WTC11 (cell line): ENCODE results near the gene SLC28A1. TPM values are rescaled to one million over a fixed set of nuclear protein-coding genes. Genes with fewer than 3 reads are reported as not detected.

Experiments
- ATAC-seq: fragments of 200-7000 bp; cut with Tn5 transposase; 2 replicates; pipeline ENCODE4 v1.10.0; 2021; ENCODE audit warnings: mild to moderate bottlenecking, moderate library complexity
- CTCF ChIA-PET: fragments of 300-600 bp; sonication (Branson Sonifier 250); formaldehyde crosslinking; loops from one replicate; lab custom pipeline; 2021; ENCODE audit warnings: antibody characterized with exemption; lab: Charles Lee
- POLR2A ChIA-PET: fragments of 350-600 bp; sonication (Branson Sonifier 250); formaldehyde crosslinking; loops from one replicate; lab custom pipeline; 2021; ENCODE audit warnings: antibody characterized with exemption; lab: Charles Lee
- DNase-seq: peaks from one replicate; pipeline ENCODE4 v3.0.0; 2021; ENCODE audit warnings: low spot score
- H3K27ac Mint-ChIP-seq: 2 replicates; pipeline ENCODE4 v1.8.0; 2021; ENCODE audit warnings: mixed read lengths
- H3K27me3 Mint-ChIP-seq: 2 replicates; pipeline ENCODE4 v1.8.0; 2021; ENCODE audit warnings: low read depth, mild to moderate bottlenecking, moderate library complexity, mixed read lengths
- H3K36me3 Mint-ChIP-seq: 2 replicates; pipeline ENCODE4 v1.8.0; 2021; ENCODE audit warnings: mixed read lengths
- H3K4me1 Mint-ChIP-seq: 2 replicates; pipeline ENCODE4 v1.8.0; 2022; ENCODE audit warnings: mixed read lengths
- H3K4me3 Mint-ChIP-seq: 2 replicates; pipeline ENCODE4 v1.8.0; 2021; ENCODE audit warnings: mild to moderate bottlenecking, moderate library complexity, mixed read lengths
- H3K9me3 Mint-ChIP-seq: 2 replicates; pipeline ENCODE4 v1.8.0; 2021; ENCODE audit warnings: mixed read lengths
- AFF4 ChIP-seq: sonication (generic); formaldehyde crosslinking; IDR thresholded peaks from 2 replicates; pipeline ENCODE4 v1.8.1; 2023; ENCODE audit warnings: mild to moderate bottlenecking, missing genetic modification reagents, borderline replicate concordance
- ARID4B ChIP-seq: sonication (generic); formaldehyde crosslinking; IDR thresholded peaks from 2 replicates; pipeline ENCODE4 v1.8.0; 2023; ENCODE audit warnings: missing genetic modification reagents, mild to moderate bottlenecking, borderline replicate concordance
- CTCF ChIP-seq: fragments of 200-600 bp; IDR thresholded peaks from 2 replicates; pipeline ENCODE4 v1.8.0; 2022; ENCODE audit warnings: antibody characterized with exemption
- EMX1 ChIP-seq: fragments of 250-450 bp; sonication (Bioruptor Pico); IDR thresholded peaks from 2 replicates; pipeline ENCODE4 v1.8.0; 2021; ENCODE audit warnings: mild to moderate bottlenecking
- FOXP1 ChIP-seq: sonication (generic); formaldehyde crosslinking; IDR thresholded peaks from 2 replicates; pipeline ENCODE4 v1.8.0; 2022; ENCODE audit warnings: missing genetic modification reagents, mild to moderate bottlenecking, moderate library complexity, borderline replicate concordance
- FOXP4 ChIP-seq: sonication (generic); formaldehyde crosslinking; IDR thresholded peaks from 2 replicates; pipeline ENCODE4 v1.8.0; 2022; ENCODE audit warnings: mild to moderate bottlenecking, missing genetic modification reagents
- MYBL2 ChIP-seq: sonication (generic); formaldehyde crosslinking; IDR thresholded peaks from 2 replicates; pipeline ENCODE4 v1.8.1; 2023; ENCODE audit warnings: mild to moderate bottlenecking, moderate library complexity, missing genetic modification reagents
- NR3C1 ChIP-seq: sonication (generic); formaldehyde crosslinking; conservative IDR thresholded peaks from 2 replicates; pipeline ENCODE4 v1.8.1; 2023; ENCODE audit warnings: low read depth, mild to moderate bottlenecking, missing genetic modification reagents
- OVOL2 ChIP-seq: fragments of 250-450 bp; sonication (Bioruptor Pico); IDR thresholded peaks from 2 replicates; pipeline ENCODE4 v1.9.0; 2021; ENCODE audit warnings: mild to moderate bottlenecking, borderline replicate concordance
- PRRX2 ChIP-seq: fragments of 250-450 bp; sonication (Bioruptor Pico); IDR thresholded peaks from 2 replicates; pipeline ENCODE4 v1.8.0; 2021; ENCODE audit warnings: mild to moderate bottlenecking
- ZNF138 ChIP-seq: sonication (generic); formaldehyde crosslinking; conservative IDR thresholded peaks from 2 replicates; pipeline ENCODE4 v1.8.1; 2022; ENCODE audit warnings: mild to moderate bottlenecking, moderate library complexity, missing genetic modification reagents
- ZNF416 ChIP-seq: fragments of 250-450 bp; sonication (Bioruptor Pico); IDR thresholded peaks from 2 replicates; pipeline ENCODE4 v1.9.0; 2021; ENCODE audit warnings: mild to moderate bottlenecking, inconsistent platforms
- ZNF423 ChIP-seq: fragments of 250-450 bp; sonication (Bioruptor Pico); IDR thresholded peaks from 2 replicates; pipeline ENCODE4 v2.1.2; 2022; ENCODE audit warnings: mild to moderate bottlenecking, moderate library complexity
- total RNA-seq: library from RNA; stranded (reverse); gene quantifications from 3 replicates; pipeline ENCODE4 v1.2.3, GENCODE V29; 2021
- TF ChIP-seq, protein P1 (sequence below): sonication (generic); formaldehyde crosslinking; IDR thresholded peaks from 2 replicates; pipeline ENCODE4 v1.8.1; 2023; ENCODE audit warnings: mild to moderate bottlenecking, moderate library complexity, missing genetic modification reagents
- TF ChIP-seq, protein P2 (sequence below): fragments of 250-450 bp; sonication (Bioruptor Pico); conservative IDR thresholded peaks from 2 replicates; pipeline ENCODE4 v1.9.0; 2021; ENCODE audit warnings: mild to moderate bottlenecking
- TF ChIP-seq, protein P3 (sequence below): sonication (generic); formaldehyde crosslinking; IDR thresholded peaks from 2 replicates; pipeline ENCODE4 v1.8.0; 2022; ENCODE audit warnings: mild to moderate bottlenecking, missing genetic modification reagents

SLC28A1 gene
- total RNA-seq, 1 experiment from 2014 or later: not detected

GRCh38 chr15:84857418-84858004 is 27.0 kb upstream of the SLC28A1 start (continued):
- TF ChIP-seq, protein P1, sequence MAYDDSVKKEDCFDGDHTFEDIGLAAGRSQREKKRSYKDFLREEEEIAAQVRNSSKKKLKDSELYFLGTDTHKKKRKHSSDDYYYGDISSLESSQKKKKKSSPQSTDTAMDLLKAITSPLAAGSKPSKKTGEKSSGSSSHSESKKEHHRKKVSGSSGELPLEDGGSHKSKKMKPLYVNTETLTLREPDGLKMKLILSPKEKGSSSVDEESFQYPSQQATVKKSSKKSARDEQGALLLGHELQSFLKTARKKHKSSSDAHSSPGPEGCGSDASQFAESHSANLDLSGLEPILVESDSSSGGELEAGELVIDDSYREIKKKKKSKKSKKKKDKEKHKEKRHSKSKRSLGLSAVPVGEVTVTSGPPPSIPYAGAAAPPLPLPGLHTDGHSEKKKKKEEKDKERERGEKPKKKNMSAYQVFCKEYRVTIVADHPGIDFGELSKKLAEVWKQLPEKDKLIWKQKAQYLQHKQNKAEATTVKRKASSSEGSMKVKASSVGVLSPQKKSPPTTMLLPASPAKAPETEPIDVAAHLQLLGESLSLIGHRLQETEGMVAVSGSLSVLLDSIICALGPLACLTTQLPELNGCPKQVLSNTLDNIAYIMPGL (CRISPR knock-in tag): no peak
- TF ChIP-seq CTCF: no peak
- no peak for TF ChIP-seq ZNF423 (CRISPR knock-in tag)
- TF ChIP-seq, protein P2, sequence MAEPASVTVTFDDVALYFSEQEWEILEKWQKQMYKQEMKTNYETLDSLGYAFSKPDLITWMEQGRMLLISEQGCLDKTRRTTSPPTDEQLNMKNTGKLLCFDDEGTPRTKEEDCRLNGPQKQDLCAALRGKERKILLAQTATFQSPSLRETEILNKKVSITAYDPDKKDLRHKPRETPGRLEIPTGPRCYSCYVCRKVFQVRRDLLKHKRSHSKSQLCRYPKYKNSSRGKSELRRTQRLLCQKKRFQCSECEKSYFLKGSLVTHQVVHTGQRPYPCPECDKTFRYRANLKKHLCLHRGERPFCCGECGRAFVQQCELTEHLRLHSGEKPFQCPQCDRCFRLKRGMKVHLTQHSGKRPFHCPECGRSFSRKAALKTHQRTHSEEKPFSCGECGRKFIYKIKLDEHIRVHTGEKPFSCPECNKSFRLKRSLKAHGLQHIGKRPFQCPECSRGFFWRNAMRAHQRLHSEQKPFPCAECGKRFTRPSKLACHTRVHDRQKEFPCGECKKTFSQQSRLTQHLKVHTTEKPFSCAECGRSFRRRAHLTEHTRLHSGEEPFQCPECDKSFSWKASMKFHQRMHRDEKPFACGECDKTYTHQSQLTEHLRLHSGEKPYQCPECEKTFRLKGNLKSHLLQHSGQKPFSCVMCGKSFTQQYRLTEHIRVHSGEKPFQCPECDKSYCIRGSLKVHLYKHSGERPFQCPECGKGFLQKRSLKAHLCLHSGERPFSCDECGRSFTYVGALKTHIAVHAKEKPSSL: no peak
- no peak for TF ChIP-seq PRRX2 (CRISPR knock-in tag)

- Mint-ChIP-seq H3K27me3 (no peaks in the 10 kb centered on the region), H3K4me3 (no peak overlapping the region)
- TF ChIP-seq NR3C1 (CRISPR knock-in tag) (no peak), ZNF416 (CRISPR knock-in tag) (no peak), MYBL2 (CRISPR knock-in tag) (no peak), ARID4B (CRISPR knock-in tag) (no peak), ZNF138 (CRISPR knock-in tag) (no peak), FOXP1 (CRISPR knock-in tag) (no peak), OVOL2 (CRISPR knock-in tag) (no peak), FOXP4 (no peak), ZNF423 (CRISPR knock-in tag) (no peak), EMX1 (no peak), AFF4 (no peak)
- TF ChIP-seq, protein P3, sequence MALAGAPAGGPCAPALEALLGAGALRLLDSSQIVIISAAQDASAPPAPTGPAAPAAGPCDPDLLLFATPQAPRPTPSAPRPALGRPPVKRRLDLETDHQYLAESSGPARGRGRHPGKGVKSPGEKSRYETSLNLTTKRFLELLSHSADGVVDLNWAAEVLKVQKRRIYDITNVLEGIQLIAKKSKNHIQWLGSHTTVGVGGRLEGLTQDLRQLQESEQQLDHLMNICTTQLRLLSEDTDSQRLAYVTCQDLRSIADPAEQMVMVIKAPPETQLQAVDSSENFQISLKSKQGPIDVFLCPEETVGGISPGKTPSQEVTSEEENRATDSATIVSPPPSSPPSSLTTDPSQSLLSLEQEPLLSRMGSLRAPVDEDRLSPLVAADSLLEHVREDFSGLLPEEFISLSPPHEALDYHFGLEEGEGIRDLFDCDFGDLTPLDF (CRISPR knock-in tag): no peak
Observed at GRCh38 chr15:84858231-84858630, 26.2 kb upstream of the SLC28A1 start.

More at GRCh38 chr15:84858231-84858630, 26.2 kb upstream of the SLC28A1 start:
- DNase-seq: no peak
- ChIA-PET POLR2A (no interaction called here), CTCF (interaction anchor here (0.9 kb wide), 1 partner anchor 19 kb away, joined by 3 read pairs; no protein-coding TSS in a partner anchor)
- Mint-ChIP-seq H3K9me3 (no peaks in the 10 kb centered on the region), H3K27ac (no peak overlapping the region), H3K4me1 (no peaks in the 10 kb centered on the region), H3K36me3 (peaks cover 4% of the 10 kb centered on the region)
- ATAC-seq: no peak
